Fibroblast of lung (primary cell): Measurements from ENCODE around the gene NUDT22.

ENCODE experiments used
- EZH2 ChIP-seq: IDR thresholded peaks from 2 replicates; pipeline ENCODE4 v1.5.1; 2012; ENCODE audit warnings: low read length, control low read depth, mild to moderate bottlenecking; ENCODE audit errors: missing control alignments
- TF ChIP-seq, protein P1 (sequence below), 2 donors: IDR thresholded peaks in 1 of 2; conservative IDR thresholded peaks in 1 of 2; 1 replicate in 1 of 2; 2 replicates in 1 of 2; pipeline ENCODE4 v1.5.1; 2011 to 2012; ENCODE audit warnings: low read length in 2 of 2, control low read depth in 1 of 2, inconsistent platforms in 1 of 2, low read depth in 1 of 2, mild to moderate bottlenecking in 1 of 2

DNA sequence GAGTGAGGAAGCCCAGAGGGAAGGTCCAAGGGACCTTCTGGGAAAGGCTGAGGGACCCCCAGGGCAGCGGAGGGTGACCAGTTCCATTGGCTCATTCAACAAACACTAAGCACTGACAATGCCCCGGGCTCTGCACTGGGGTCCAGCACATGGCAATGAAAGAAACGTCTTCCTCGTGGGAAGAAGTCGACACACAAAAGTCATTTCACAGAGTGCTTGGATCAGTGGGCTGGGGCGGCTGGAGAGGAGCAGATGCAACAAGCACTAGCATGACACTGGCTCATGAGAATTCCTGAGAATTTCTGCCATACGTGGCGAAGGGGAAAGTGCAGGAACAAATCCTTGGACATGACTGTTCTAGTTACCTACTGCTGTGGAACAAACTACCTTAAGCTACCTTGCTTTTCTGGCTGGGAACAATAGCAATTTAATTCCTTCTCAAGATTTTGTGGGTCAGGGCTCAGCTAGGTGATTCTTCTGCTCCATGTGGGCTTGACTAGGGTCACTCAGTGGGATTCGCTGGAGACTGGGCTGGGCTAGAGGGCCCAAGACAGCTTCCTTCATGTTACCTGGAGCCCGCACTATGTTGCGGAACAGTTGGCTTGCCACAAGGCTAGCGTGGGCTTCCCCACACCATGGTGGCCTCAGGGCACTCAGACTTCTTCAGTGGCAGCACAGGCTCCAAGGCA lies 47.0 kb upstream of the NUDT22 start:
- TF ChIP-seq, protein P1, sequence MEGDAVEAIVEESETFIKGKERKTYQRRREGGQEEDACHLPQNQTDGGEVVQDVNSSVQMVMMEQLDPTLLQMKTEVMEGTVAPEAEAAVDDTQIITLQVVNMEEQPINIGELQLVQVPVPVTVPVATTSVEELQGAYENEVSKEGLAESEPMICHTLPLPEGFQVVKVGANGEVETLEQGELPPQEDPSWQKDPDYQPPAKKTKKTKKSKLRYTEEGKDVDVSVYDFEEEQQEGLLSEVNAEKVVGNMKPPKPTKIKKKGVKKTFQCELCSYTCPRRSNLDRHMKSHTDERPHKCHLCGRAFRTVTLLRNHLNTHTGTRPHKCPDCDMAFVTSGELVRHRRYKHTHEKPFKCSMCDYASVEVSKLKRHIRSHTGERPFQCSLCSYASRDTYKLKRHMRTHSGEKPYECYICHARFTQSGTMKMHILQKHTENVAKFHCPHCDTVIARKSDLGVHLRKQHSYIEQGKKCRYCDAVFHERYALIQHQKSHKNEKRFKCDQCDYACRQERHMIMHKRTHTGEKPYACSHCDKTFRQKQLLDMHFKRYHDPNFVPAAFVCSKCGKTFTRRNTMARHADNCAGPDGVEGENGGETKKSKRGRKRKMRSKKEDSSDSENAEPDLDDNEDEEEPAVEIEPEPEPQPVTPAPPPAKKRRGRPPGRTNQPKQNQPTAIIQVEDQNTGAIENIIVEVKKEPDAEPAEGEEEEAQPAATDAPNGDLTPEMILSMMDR (conservative IDR thresholded peaks at IDR 0.05 in 1 of 2, IDR thresholded peaks at IDR 0.05 in 1 of 2; ENCODE audit: low read depth in 1 of 2, low read length in 2 of 2): no peak
- no peak for TF ChIP-seq EZH2
